Muscle of arm (tissue), 12 donors: ENCODE data around the gene FAHD1. TPM values are rescaled to one million over a fixed set of nuclear protein-coding genes. Genes with fewer than 3 reads are reported as not detected.
"Not testable (repeated sequence)": the region's sequence is repeated elsewhere in the genome, so short reads cannot be mapped to it uniquely, and the experiment has no call there.

Experiments used
- DNase-seq: peaks from one replicate; pipeline ENCODE4 v3.0.0-alpha.2; 2013
- polyA plus RNA-seq, 12 donors: library from polyadenylated mRNA; unstranded; fragments of 120-200 nt; gene quantifications; one replicate each; pipeline ENCODE4 v1.2.1, GENCODE V29; 2013; ENCODE audit not compliant: insufficient read length in 12 of 12

FAHD1 gene
- polyA plus RNA-seq, 12 donors, result 13.6 to 24.4 (median 18.0) TPM; not detected in 1

DNA sequence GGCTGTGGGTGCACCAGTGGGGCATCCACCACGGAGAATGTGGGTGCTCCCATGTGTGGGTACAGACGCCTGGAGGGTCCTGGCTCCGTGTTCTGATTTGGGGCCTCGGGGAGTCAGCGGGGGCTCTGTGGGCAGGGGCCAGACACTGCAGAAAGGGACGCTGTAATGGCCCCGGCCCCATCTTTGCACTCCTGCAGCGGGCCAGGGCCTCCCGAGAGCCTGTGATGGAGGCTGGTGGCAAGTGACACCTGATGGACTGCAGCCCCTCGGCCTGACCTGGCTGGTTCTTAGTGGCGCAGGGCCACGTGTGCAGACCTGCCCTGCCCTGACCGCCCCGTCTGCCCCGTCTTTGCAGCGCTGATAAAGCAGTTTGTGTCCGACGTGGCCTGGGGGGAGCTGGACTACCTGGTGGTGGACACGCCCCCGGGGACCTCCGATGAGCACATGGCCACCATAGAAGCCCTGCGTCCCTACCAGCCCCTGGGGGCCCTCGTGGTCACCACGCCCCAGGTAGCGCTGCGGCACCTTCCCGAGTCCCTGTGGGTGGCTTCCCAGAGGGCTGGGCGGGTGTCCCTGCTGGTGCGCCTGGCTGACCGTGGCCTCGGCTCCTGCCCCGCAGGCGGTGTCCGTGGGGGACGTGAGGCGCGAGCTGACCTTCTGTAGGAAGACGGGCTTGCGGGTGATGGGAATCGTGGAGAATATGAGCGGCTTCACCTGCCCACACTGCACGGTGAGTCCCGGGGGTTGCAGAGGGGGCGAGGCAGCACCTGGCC, 39.5 kb upstream of the FAHD1 start:
- no peak for DNase-seq

DNA sequence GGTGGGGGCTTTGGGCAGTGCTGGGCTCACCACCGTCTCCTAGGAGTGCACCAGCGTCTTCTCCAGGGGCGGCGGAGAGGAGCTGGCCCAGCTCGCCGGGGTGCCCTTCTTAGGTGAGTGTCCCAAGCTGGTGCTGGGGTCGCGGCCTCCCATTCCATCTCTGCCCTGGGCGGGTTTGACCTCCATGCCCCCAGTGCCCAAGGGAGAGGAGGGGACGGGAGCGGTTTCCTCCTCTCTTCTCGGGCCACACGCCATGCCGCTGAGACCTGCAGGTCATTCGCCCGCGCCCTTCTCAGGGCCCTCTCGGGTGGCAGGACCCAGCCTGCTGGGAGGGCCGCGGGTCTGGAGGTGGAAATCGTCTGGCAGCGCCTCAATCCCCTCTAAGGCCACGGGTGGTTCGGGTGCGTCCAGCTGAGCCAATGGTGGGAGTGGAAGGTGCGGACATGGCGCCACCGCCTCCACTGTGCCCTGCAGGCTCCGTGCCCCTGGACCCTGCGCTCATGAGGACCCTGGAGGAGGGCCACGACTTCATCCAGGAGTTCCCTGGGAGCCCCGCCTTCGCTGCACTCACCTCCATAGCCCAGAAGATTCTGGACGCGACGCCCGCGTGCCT, 38.8 kb upstream of the FAHD1 start:
- DNase-seq, result no peak

DNA sequence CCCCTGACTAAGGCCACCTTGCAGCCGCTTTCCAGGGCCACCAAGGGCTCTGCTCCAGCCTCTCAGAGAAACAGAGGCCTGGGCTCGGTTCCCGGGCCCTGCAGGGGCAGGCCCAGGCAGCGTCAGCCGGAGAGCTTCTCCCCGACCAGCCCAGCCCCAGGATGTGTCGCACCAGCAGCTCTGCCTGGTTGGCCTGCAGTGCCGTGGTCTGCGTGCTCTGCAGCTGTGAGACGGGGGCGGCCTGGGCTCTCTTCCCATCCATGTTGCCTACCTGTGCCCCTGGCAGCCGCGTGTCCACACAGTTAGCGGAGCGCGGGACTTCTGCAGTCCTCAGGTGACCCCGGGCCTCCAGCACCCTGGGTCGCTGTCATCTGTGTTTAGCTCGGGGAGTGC, 38.3 kb upstream of the FAHD1 start:
- no peak for DNase-seq

DNA sequence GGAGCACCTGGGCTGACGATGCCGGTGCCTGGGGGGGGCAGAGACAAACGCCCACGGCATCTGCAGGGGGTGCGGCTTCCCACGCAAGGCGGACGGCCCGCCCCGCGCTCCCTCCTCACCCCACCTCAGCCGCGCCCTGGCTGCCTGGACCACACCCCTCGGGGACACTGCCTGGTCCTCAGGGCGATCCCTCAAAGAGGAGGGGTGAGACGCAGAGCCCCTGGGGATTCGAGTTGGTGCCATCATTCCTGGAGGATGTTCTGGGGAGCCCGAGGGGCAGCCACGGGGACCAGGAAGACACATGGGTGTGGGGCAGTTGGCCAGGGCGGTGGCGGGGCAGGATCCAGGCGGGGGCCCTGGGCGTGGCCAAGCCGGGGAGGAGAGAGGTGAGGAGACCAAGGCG, 37.4 kb upstream of the FAHD1 start:
- DNase-seq, result no peak

DNA sequence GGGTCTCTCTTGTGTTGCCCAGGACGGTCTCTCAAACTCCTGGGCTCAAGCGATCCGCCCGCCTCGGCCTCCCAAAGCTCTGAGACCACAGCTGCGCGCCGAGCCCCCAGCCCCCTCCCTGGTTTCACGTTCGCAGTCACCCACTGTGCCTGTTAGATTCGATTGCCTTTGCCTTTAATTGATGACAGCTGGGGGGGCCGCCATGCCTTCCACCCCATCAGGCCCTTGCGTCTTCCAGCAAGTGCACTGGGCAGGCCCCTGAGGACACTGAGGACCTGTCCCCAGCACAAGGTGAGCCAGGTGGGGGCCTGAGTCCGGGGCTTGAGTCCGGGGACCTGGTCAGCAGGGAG, 36.8 kb upstream of the FAHD1 start:
- no peak for DNase-seq

DNA sequence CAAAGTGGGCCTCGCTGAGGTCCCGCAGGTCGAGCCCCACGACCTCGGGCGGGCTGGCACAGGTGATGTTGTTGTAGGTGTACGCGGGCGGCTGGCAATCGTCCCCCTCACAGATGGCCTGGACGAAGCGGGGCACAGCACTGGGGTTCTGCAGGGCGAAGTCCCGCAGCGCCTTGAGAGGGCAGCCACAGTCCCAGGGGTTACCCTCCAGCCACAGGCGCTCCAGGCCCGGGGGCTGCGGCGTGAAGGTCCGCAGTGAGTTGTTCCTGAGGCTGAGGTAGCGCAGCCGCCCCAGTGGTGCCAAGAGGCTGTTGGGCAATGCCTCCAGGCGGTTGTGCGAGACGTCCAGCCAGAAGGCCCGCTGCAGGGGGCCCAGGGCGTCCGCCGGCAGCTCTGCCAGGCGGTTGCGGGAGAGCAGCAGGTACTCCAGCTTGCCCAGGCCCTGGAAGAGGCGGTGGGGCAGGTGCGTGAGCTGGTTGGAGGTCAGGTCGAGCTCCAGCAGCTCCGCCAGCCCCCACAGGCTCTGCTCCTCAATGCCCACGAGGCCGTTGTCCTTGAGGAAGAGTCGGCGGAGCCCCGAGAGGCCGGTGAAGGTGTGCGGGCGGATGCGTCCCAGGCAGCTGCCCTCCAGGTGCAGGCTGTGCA, 36.3 kb upstream of the FAHD1 start:
- DNase-seq, result no peak

DNA sequence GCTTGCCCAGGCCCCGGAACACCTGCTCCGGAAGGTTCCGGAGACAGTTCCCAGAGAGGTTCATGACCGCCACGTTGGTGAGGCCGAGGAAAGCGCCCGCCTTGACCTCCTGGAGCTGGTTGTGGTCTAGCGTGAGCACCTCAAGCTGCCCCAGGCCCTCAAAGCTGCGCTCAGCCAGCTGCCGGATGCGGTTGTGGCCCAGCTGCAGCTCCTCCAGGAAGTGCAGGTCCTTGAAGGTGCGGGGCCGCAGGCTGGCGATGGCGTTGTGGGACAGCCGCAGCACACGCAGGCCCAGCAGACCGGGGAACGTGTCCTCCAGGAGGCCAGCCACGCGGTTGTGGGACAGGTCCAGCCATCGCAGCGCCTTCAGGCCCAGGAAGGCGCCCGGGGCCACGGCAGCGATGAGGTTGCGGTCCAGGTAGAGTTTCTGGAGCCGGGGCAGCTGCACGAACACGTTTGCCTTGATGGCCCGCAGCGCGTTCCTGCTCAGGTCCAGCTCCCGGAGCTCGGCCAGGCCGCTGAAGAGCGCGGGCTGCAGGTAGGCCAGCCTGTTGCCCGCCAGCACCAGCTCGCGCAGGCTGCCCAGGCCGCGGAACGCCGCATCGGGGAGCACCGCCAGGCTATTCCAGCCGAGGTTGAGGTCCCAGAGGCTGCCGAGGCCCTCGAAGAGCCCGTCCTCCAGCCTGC, 35.6 kb upstream of the FAHD1 start:
- DNase-seq, result no peak

DNA sequence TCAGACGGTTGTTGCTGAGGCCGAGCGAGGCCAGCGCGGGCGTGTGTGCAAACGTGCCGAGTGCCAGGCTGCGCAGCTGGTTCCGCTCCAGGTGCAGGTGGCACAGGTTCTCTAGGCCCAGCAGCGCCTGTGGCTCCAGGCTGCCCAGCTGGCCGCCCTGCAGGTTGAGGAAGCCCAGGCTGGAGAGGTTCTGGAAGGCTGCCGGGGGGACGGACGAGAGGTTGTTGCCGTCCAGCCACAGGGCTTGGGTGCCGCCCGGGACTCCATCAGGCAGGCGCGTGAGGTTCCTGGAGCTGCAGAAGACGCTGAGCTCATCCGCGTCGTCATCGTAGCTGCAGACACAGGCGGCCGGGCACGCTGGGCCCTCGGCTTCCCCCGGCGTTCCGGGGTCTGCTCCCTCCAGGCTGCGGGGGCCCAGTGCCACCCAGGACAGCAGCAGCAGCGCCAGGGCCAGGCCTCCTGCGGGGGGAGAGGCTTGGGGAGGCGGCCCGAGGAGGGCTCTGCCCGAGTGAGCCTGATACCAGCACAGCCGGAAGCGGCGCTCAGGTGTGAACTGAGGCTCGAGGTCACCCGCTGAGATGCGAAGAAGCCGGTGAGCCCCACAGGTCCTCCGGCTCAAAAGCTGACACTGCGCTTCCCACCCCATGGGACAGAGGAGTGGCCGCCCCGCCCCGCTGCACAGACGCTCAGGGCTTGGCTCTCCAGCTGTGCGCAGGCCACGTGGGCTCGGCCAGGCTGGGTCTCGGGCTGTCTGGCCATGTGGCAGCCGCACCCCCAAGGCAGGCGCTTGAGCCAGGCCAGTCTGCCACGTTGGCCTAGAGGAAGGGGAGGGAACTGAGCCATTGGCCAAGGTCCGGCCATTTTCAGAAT, 34.8 kb upstream of the FAHD1 start:
- DNase-seq, result no peak

DNA sequence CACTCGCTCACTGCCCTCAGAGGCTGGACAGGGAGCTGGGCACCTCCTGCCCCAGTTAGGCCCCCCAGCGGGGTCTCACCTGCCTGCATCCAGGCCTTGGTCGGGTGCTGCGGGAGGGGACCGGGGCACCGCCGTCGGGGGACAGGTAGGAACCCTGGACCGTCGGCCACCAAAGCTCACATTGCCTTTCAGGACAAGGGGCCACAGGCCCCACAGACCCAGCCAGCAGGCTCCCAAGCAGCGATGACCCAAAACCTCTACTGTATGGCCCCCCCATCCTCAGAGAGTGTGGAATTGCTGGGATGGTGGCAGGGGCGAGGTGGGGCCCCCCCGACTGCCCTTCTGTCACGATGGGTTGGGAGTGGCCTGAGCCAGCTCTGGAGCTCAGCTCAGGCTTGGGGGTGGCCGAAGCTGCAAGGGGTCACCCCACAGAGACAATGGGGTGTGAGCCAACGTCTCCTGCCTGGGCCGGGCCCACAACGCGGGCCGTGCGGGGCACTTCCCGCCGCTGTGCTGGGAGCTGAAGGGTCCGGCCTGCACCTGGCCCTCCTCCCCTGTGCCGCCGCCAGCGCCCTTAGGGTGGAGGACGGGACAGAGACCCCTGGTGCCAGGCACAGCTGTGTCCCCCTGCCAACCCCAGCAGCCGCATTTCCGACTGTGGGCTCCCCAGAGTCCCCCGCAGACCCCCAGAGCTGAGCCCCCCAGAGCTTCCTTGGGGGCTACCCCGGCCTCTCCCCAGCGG, 34.0 kb upstream of the FAHD1 start:
- DNase-seq, result no peak

DNA sequence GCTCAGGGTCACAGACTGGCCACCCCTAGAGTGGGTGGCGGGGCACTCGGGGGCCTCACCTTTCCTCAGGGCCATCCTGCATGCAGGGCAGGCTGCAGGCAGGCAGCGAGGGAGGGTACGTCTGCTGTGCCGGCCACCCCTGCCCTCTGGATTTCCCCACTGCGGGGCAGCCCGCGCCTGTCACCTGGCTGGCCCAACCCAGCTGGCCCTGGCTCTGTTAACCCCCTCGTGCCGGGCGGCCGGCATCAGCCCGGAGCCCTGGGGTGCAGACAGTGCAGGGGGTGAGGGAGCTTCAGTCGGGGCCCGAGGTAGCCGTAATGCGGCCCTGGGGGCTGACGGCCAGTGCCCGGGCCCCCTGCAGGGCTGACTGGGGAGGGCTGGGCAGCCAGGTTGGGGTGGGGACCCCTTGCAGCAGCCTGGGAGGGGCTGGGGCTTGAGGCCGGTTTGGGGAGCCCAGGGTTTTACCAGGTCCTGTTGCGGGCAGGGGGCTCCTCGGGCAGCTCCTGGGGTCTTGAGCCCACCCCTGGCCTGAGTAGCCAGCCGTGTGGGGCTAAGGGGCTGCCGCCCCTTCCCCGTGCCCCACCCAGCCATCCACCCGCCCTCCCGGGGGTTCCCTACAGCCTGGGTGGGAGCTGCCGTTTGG, 33.3 kb upstream of the FAHD1 start, which contains the start of gene IGFALS:
TSS of gene IGFALS (minus strand) at position 128 of the 643 bp plus-strand sequence. CDS start at position 75, 53 bp downstream.
- DNase-seq, result no peak

DNA sequence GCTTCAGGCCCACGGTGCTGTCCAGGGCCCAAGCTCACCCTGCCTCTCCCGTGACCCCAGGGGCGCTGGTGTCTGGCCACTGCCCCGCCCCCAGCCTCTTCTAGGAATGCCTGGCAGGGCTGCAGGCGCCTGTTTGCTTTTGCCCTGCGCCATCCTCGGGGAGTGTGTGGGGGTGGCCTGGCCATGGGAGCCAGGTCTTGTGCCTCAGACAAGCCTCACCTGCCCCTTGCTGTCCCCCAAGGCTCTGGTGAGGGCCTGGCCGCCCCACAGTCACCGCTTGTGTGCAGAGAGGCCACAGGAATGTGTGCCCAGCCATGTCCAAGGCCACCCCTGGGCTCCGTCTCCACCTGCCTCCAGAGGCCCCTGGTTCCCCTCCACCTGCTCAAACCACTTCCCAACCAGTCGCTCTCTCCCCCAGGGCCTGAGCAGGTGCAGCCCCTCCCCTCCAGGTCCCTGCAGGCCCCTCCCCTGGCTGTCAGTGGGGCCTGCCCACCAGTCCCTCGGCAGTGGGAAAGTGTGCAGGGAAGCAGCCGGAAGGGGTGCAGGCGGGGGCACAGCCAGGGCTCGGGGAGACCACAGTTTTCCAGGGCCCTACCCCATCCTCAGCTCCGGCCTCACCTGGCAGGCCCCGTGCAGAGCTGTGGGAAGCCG, 32.7 kb upstream of the FAHD1 start:
- DNase-seq, result no peak

DNA sequence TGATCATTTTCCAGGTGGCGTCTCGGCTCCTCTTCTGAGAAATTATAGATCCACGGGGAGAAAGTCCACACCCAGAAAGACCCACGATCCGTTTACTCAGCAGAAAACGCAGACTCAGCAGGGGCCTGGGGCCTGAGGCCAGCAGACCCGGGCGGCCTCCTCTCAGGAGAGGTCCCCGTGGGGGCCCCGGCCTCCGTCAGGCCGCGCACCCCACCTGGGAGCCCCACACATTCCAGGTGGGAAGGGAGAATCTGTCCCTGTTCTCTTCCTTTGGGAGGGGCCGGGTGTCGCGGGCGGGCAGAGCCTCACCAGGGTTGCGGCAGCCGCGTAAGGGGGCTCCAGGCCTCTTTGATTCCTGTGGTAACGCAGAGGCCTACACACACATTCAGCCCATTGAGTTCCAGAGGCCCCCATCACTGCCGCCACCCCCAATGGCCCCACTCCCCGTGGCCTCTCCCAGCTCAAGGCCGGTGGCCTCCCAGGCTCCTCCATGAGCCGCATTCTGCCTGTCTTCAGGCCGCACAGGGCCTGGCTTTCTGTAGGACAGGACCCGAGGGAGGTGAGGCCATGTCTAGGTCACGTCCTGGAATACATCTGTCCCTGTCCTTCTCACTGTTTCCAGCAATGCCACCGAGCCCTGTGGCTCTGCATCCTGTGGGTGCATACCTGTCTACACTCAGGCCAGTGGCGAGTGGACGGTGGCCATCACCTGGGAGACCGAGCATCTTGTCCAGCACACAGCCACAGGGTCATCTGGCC, 31.9 kb upstream of the FAHD1 start:
- DNase-seq, result no peak

DNA sequence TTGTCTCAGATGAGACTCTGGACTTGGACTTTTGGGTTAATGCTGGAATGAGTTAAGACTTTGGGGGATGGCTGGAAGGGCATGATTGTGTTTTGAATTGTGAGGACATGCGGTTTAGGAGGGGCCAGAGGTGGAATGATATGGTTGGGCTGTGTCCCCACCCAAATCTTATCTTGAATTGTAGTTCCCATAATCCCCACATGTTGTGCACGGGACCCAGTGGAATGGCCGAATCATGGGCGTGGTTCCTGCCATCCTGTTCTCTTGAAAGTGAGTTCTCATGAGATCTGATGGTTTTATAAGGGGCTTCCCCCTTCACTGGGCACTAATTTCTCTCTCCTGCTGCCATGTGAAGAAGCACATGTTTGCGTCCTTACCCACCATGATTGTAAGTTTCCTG, 27.7 kb upstream of the FAHD1 start:
- DNase-seq, result not testable (repeated sequence)

DNA sequence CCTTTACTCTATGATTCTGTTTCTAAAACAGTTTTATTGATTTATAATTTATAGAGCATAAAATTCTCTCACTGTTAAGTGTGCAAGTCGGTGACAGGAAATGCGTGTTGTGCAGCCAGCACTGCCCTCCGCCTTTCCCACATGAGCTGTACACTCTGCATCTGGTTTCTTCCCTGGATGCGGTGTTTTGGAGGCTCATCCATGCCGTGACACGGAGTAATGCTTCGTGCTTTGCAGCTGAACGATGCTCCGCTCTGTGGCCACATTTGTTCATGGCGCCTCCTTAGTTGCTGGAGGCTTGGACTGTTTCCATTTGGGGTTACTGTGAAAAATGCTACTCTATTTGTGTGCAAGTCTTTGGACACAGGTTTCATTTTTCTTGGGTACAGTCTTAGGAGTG, 26.3 kb upstream of the FAHD1 start:
- DNase-seq, result no peak

DNA sequence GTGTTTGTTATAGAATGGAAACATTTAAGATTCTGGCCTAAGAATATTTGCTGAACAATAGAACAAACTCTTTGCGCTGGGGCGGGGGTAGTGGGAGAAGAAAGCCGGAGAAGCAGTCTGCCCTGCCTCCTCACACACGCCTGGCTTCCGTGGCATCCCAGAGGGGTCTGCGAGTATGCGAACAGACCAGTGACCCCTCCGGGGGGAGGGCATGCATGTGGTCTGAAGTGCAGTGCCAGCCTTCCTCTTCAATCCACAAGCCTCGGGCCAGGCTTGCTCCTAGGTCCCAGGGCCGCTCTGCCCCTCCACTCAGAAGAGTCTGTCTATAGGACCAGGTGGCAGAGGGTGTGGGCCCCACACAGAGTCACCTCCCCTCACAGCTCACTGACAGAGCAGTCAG, 19.4 kb upstream of the FAHD1 start:
- DNase-seq, result no peak

DNA sequence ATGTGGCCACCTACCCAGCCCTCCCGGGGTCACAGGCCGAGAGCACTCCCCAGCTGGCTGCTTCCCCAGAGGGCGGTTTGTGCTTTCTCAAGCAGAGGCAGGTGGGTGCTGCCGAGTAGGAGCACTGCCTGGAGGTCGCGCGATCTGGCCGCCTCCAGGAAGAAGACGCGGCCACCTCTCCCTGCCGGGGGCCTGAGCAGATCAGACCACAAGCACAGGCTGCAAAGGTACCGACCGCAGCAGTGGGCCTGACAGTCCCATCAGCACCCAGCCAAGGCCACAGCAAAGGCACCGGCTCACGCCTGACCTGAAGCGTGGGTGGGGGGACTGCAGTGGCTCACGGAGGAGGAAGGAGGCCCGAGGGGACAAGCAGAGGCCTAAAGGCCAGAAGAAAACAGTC, 18.3 kb upstream of the FAHD1 start:
- DNase-seq, result no peak

DNA sequence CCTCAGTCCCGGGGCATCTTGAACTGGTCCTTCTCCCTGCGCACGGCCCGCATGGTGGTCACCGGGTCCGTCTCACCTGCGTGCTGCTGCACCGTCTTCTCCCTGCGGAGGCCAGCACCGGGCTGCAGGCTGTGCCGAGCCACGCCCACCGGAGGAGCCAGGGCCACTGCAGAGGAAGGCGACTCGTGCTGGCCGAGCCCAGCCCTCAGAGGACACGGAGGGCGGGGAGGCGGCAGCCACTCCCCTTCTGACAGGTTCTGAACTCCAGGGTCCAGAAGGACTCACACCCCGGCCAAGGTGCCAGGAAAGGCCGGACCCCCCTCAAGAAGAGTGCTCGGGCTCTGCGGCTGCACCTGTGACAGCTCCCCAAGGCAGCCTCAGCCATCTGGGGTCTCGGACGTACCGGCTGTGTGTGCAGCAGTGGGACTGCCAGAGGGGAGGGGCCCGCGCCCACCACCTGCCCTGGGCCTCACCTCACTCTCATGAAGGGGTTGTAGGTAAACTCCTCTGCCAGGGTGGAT, 17.7 kb upstream of the FAHD1 start:
- no peak for DNase-seq

DNA sequence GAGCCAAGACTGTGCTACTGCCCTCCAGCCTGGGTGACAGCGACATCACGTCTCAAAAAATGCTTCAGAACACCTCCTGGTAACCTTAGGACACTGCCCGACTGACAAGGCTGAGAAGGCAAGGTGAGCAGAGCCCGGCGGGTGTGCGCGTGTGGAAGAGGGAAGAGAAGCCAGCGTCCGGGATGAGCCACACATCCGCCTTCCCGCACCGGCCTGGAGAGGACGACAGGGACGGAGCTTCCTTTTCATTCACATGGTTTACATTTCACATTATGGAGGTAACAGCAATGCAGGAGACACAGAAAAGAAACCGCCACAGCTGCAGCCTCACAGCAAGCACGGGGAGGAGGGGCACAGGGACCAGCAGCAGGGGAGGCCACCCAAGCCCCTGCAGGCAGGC, 16.9 kb upstream of the FAHD1 start:
- no peak for DNase-seq

DNA sequence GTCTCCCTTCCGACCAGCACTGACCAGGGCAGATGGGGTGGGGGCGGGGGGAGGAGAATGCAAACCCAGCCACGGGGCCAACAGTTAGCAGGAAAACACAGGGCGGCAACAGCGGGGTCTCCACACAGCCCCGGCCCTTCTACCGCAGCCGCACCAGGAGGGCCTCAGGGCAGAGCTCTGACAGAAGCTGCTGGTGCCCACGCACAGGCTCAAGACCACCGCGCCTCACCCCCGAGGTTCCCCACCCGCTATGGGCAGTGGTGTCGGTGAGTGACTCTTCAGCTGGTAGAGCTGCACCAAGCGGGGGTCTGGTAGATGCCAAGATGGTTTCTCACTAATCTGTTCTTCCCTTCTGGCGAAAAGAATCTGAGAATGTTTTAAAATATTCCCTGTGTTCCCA, 16.5 kb upstream of the FAHD1 start:
- DNase-seq, result no peak
